GM10248 (cell line): ENCODE results near the gene LEFTY2.

Experiments
- CTCF ChIA-PET: fragments of 300-600 bp; sonication (Branson Sonifier 250); formaldehyde crosslinking; extraction: SDS; loops from one replicate; lab custom pipeline; 2021; ENCODE audit warnings: antibody characterized with exemption; lab: Yijun Ruan, JAX
- POLR2A ChIA-PET: fragments of 350-650 bp; sonication (Branson Sonifier 250); formaldehyde crosslinking; extraction: SDS; loops from one replicate; lab custom pipeline; 2020; ENCODE audit warnings: antibody characterized with exemption; lab: Yijun Ruan, JAX
- DNase-seq: peaks from one replicate; pipeline ENCODE4 v3.0.0; 2012; ENCODE audit errors: extremely low spot score
- CTCF ChIP-seq: IDR thresholded peaks from 2 replicates; pipeline ENCODE4 v1.5.1; 2012; ENCODE audit warnings: mild to moderate bottlenecking, low read depth; ENCODE audit errors: extremely low read depth, missing control alignments, control extremely low read depth

The LEFTY2 gene

GRCh38 chr1:225896937-225897549 is 44.0 kb downstream of the LEFTY2 start:
- no peak for TF ChIP-seq CTCF
- DNase-seq: peak; percentile 93
- POLR2A ChIA-PET: interaction anchor here (1.2 kb wide), 1 partner anchor 27 kb away, joined by 6 read pairs; the partner anchor contains the start of gene PYCR2
- CTCF ChIA-PET: interaction anchor here (1.3 to 6.2 kb wide), 7 partner anchors 11 to 422 kb away, joined by 3 to 25 read pairs (median 6); partner anchors contain the start of genes SRP9 and TMEM63A

GRCh38 chr1:225896494-225896893 is 44.5 kb downstream of the LEFTY2 start:
- TF ChIP-seq CTCF: no peak
- ChIA-PET CTCF (interaction anchor here (1.7 to 6.2 kb wide), 4 partner anchors 13 to 421 kb away, joined by 6 to 25 read pairs (median 8); partner anchors contain the start of genes SRP9 and TMEM63A), POLR2A (no interaction called here)
- no peak for DNase-seq

- no peak for DNase-seq
- ChIA-PET POLR2A (no interaction called here), CTCF (interaction anchor here (1.5 kb wide), 1 partner anchor 10 kb away, joined by 6 read pairs; the partner anchor contains the start of gene TMEM63A)
- TF ChIP-seq CTCF: no peak
Measured at GRCh38 chr1:225892307-225892706, 48.7 kb downstream of the LEFTY2 start.

GRCh38 chr1:225891229-225891972 is 49.6 kb downstream of the LEFTY2 start:
- POLR2A ChIA-PET: no interaction called here
- no peak for TF ChIP-seq CTCF
- no peak for DNase-seq
- CTCF ChIA-PET: interaction anchor here (1.5 kb wide), 1 partner anchor 9 kb away, joined by 6 read pairs; the partner anchor contains the start of gene TMEM63A

- TF ChIP-seq CTCF: no peak
- CTCF ChIA-PET: interaction anchor here (0.7 to 2.8 kb wide), 3 partner anchors 8 to 21 kb away, joined by 3 to 11 read pairs (median 6); partner anchors contain the start of gene TMEM63A
- POLR2A ChIA-PET: no interaction called here
- DNase-seq: no peak
Measured at GRCh38 chr1:225890346-225891228, 50.4 kb downstream of the LEFTY2 start.
